Parathyroid adenoma (tissue), 2 donors: Measurements from ENCODE around the gene GRIN2A.

Source experiments
- H2AFZ ChIP-seq: fragments of 300-600 bp; sonication (generic); one replicate; pipeline ENCODE4 v1.7.0; 2017; ENCODE audit warnings: antibody characterized with exemption, mild to moderate bottlenecking
- H3K27ac ChIP-seq: fragments of 300-600 bp; sonication (generic); one replicate; pipeline ENCODE4 v1.7.0; 2017
- H3K27me3 ChIP-seq: fragments of 300-600 bp; sonication (generic); one replicate; pipeline ENCODE4 v1.7.0; 2017; ENCODE audit warnings: low read length; ENCODE audit not compliant: control insufficient read depth, insufficient read depth
- H3K36me3 ChIP-seq: fragments of 300-600 bp; sonication (generic); one replicate; pipeline ENCODE4 v1.7.0; 2017; ENCODE audit warnings: low read length; ENCODE audit not compliant: control insufficient read depth, insufficient read depth
- H3K4me1 ChIP-seq: fragments of 300-600 bp; sonication (generic); one replicate; pipeline ENCODE4 v1.7.0; 2017; ENCODE audit warnings: control low read depth
- H3K4me2 ChIP-seq: fragments of 300-600 bp; sonication (generic); one replicate; pipeline ENCODE4 v1.7.0; 2017; ENCODE audit warnings: low read length
- H3K4me3 ChIP-seq: fragments of 300-600 bp; sonication (generic); one replicate; pipeline ENCODE4 v1.7.0; 2017; ENCODE audit warnings: low read depth, low read length
- H3K79me2 ChIP-seq: fragments of 300-600 bp; sonication (generic); one replicate; pipeline ENCODE4 v1.7.0; 2017; ENCODE audit warnings: control low read depth
- H3K9ac ChIP-seq: fragments of 300-600 bp; sonication (generic); one replicate; pipeline ENCODE4 v1.7.0; 2017; ENCODE audit warnings: mild to moderate bottlenecking
- H3K9me3 ChIP-seq: fragments of 300-600 bp; sonication (generic); one replicate; pipeline ENCODE4 v1.7.0; 2017; ENCODE audit warnings: low read length; ENCODE audit not compliant: control insufficient read depth
- TF ChIP-seq, protein P1 (sequence below): fragments of 300-600 bp; sonication (generic); IDR thresholded peaks from one replicate; pipeline ENCODE4 v1.7.0; 2017; ENCODE audit warnings: antibody characterized with exemption, mild to moderate bottlenecking
- donor health status: primary hyperparathyroidism.

The GRIN2A gene

DNA sequence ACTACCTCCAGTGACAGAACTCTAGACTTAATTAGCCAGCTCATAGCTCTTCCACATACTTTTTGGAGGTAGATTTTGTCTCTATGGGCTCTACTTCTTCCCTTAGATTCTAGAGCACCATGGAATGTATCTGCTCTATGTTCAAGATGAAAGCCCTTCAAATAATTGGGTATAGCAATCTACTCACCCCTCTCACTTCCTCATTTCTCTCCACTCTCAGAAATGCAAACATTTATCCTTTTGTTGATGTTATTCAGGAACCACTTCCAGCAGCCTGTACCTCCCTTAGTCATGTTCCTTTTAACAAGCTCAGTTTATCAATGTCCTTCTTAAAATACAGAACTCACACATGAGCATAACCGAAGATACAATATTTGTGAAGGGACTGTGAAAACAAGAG is 78.5 kb downstream of the GRIN2A start:
- no peaks in the 10 kb centered on the region for H3K27me3 ChIP-seq
- no peak overlapping the region for H2AFZ ChIP-seq
- no peaks in the 10 kb centered on the region for H3K79me2 ChIP-seq
- no peak overlapping the region for H3K27ac ChIP-seq
- H3K4me2 ChIP-seq = no peak overlapping the region
- H3K9me3 ChIP-seq = no peaks in the 10 kb centered on the region
- no peak overlapping the region for H3K4me3 ChIP-seq
- H3K36me3 ChIP-seq = no peaks in the 10 kb centered on the region
- H3K4me1 ChIP-seq = no peaks in the 10 kb centered on the region
- H3K9ac ChIP-seq = no peak overlapping the region
- TF ChIP-seq, protein P1, sequence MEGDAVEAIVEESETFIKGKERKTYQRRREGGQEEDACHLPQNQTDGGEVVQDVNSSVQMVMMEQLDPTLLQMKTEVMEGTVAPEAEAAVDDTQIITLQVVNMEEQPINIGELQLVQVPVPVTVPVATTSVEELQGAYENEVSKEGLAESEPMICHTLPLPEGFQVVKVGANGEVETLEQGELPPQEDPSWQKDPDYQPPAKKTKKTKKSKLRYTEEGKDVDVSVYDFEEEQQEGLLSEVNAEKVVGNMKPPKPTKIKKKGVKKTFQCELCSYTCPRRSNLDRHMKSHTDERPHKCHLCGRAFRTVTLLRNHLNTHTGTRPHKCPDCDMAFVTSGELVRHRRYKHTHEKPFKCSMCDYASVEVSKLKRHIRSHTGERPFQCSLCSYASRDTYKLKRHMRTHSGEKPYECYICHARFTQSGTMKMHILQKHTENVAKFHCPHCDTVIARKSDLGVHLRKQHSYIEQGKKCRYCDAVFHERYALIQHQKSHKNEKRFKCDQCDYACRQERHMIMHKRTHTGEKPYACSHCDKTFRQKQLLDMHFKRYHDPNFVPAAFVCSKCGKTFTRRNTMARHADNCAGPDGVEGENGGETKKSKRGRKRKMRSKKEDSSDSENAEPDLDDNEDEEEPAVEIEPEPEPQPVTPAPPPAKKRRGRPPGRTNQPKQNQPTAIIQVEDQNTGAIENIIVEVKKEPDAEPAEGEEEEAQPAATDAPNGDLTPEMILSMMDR = no peak

DNA sequence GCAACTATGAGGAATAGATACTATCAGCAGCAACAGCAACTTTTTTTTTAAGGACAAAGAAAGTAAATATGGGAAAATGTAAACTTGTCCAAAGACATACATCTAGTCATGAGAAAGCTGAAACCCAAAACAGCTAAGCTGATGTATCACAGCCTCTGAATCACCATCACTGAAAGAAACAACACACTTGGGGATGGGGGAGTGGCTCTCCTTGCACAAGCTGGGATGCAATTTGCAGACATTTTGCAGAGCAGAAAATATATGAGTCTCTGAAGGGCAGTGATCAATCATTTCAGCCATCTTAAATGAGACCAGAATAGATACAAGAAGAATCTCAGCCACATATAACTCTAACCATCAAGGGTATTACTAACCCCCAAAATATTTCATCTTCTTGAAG is 79.1 kb downstream of the GRIN2A start:
- Histone ChIP-seq H3K4me2 (no peak overlapping the region), H3K4me1 (no peaks in the 10 kb centered on the region), H3K79me2 (no peaks in the 10 kb centered on the region), H3K9me3 (no peaks in the 10 kb centered on the region), H3K9ac (no peak overlapping the region), H3K27ac (no peak overlapping the region), H3K27me3 (no peaks in the 10 kb centered on the region), H3K4me3 (no peak overlapping the region), H3K36me3 (no peaks in the 10 kb centered on the region), H2AFZ (no peak overlapping the region)
- TF ChIP-seq, protein P1 = no peak

DNA sequence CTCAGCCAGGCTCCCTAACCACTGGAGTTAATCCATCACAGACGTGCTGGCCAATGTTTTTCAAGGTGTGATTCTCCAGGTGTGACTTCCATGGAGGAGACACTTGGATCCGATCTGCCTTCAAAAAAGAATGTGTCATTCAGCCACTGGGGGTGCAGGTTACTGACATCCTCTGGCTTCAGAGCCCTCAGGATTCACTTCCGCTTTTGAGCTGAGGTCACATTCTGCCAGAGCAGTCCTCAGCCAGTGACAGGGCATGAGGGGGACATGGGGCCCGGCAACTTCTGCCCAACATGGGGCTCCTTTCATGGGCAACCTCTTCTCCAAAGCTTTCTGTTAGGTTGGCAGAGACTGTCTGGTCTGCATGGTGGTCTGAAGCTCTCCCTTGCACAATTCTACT is 81.4 kb downstream of the GRIN2A start:
- Histone ChIP-seq H3K4me1 (no peaks in the 10 kb centered on the region), H3K9me3 (no peaks in the 10 kb centered on the region), H3K36me3 (no peaks in the 10 kb centered on the region), H3K9ac (no peak overlapping the region), H3K79me2 (no peaks in the 10 kb centered on the region), H3K27me3 (no peaks in the 10 kb centered on the region), H3K4me3 (no peak overlapping the region), H3K4me2 (no peak overlapping the region), H2AFZ (no peak overlapping the region), H3K27ac (no peak overlapping the region)
- TF ChIP-seq, protein P1 = no peak

DNA sequence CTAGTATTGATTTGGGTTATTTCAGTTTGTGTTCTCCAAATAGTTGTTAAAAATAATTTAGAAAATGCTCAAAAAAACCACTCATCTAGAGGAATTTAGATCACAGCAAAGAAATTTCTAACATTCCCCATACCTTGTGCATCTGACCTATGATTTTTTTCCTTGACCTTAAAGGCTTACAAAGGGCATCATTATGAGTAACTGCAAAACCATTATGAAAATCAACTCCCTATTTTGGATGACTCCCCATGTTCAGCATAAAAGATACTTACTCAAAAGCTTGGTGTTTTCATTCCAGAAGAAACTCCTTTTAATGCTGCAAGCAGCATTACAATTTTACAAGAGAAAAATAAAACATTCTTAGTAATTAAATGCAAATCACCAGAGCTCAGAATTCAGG is 83.2 kb downstream of the GRIN2A start:
- Histone ChIP-seq H3K4me3 (no peak overlapping the region), H3K36me3 (no peaks in the 10 kb centered on the region), H3K9me3 (no peaks in the 10 kb centered on the region), H3K79me2 (no peaks in the 10 kb centered on the region), H3K27me3 (no peaks in the 10 kb centered on the region), H2AFZ (no peak overlapping the region), H3K4me1 (no peaks in the 10 kb centered on the region), H3K9ac (no peak overlapping the region), H3K4me2 (no peak overlapping the region), H3K27ac (no peak overlapping the region)
- TF ChIP-seq, protein P1 = no peak

DNA sequence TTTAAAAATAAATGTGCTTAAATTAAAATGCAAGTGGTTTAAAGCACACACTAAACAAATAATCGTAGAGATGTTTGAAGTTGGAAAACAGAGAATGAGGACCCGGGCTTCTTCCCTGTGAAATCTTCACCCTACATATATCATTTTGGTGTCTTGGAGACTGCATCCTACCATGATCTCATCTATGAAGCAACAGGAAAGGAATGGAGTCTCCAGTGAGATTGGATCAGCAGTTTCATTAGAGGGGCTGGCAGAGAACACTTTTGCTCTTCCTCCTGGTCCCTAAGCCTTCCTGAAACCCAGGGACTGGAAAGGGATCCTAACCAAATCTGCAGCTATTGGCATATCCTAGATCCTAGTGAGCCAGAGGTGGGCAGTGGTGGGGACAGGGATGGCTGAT is 85.0 kb downstream of the GRIN2A start:
- Histone ChIP-seq H3K9ac (no peak overlapping the region), H3K27ac (no peak overlapping the region), H3K4me1 (no peaks in the 10 kb centered on the region), H3K79me2 (no peaks in the 10 kb centered on the region), H3K4me3 (no peak overlapping the region), H2AFZ (no peak overlapping the region), H3K4me2 (no peak overlapping the region), H3K36me3 (no peaks in the 10 kb centered on the region), H3K9me3 (no peaks in the 10 kb centered on the region), H3K27me3 (no peaks in the 10 kb centered on the region)
- TF ChIP-seq, protein P1 = no peak
